Keratinocyte (primary cell): ENCODE data around the gene TP63. TPM values are rescaled to one million over a fixed set of nuclear protein-coding genes. Genes with fewer than 3 reads are reported as not detected.

ENCODE experiments used
- DNase-seq: peaks from one replicate; pipeline ENCODE4 v3.0.0-alpha.2; 2011; ENCODE audit warnings: low read depth, missing footprints, low spot score
- FAIRE-seq: peaks from 2 replicates; lab custom pipeline; 2011; peaks lifted over from hg19 to GRCh38; lab: Jason Lieb, UNC
- H2AFZ ChIP-seq: 2 replicates; pipeline ENCODE4 v1.6.0; 2012; ENCODE audit warnings: low read length, control low read depth, inconsistent platforms; ENCODE audit not compliant: control insufficient read depth
- H3K27ac ChIP-seq: 2 replicates; pipeline ENCODE4 v1.5.1; 2011; ENCODE audit warnings: low read length; ENCODE audit not compliant: control insufficient read depth, insufficient read depth
- H3K27me3 ChIP-seq: 3 replicates; pipeline ENCODE4 v1.6.0; 2011; ENCODE audit warnings: low read length; ENCODE audit not compliant: control insufficient read depth, insufficient read depth; ENCODE audit errors: extremely low read depth
- H3K36me3 ChIP-seq, 2 experiments: 2 replicates in 1 of 2; 3 replicates in 1 of 2; pipeline ENCODE4 v1.5.1; 2011; ENCODE audit warnings: low read length in 2 of 2, mild to moderate bottlenecking in 1 of 2; ENCODE audit not compliant: control insufficient read depth in 2 of 2, insufficient read depth in 2 of 2; ENCODE audit errors: extremely low read depth in 1 of 2
- H3K4me1 ChIP-seq: 3 replicates; pipeline ENCODE4 v1.5.1; 2011; ENCODE audit warnings: low read length; ENCODE audit not compliant: control insufficient read depth, insufficient read depth; ENCODE audit errors: extremely low read depth
- H3K4me2 ChIP-seq: 3 replicates; pipeline ENCODE4 v1.6.0; 2011; ENCODE audit warnings: low read depth, low read length; ENCODE audit not compliant: control insufficient read depth, insufficient read depth; ENCODE audit errors: extremely low read depth
- H3K4me3 ChIP-seq, 3 experiments: fragments of 200-600 bp in 1 of 3; sonication (generic) in 1 of 3; 2 replicates in 2 of 3; 3 replicates in 1 of 3; pipeline ENCODE4 v1.5.1; 2011 to 2016; ENCODE audit warnings: low read length in 3 of 3, mild to moderate bottlenecking in 3 of 3, control low read depth in 2 of 3, inconsistent platforms in 1 of 3, low read depth in 1 of 3, mixed read lengths in 1 of 3, mixed run types in 1 of 3, moderate library complexity in 1 of 3; ENCODE audit not compliant: control insufficient read depth in 2 of 3, insufficient read depth in 2 of 3; ENCODE audit errors: extremely low read depth in 1 of 3
- H3K79me2 ChIP-seq: 2 replicates; pipeline ENCODE4 v1.6.0; 2012; ENCODE audit warnings: low read length; ENCODE audit not compliant: control insufficient read depth, insufficient read depth
- H3K9ac ChIP-seq: 3 replicates; pipeline ENCODE4 v1.6.0; 2011; ENCODE audit warnings: low read length; ENCODE audit not compliant: control insufficient read depth, insufficient read depth; ENCODE audit errors: extremely low read depth
- H3K9me1 ChIP-seq: 3 replicates; pipeline ENCODE4 v1.6.0; 2011; ENCODE audit warnings: low read length; ENCODE audit not compliant: control insufficient read depth, insufficient read depth; ENCODE audit errors: extremely low read depth
- H3K9me3 ChIP-seq: 2 replicates; pipeline ENCODE4 v1.5.1; 2012; ENCODE audit warnings: low read depth, low read length; ENCODE audit not compliant: control insufficient read depth
- H4K20me1 ChIP-seq: 3 replicates; pipeline ENCODE4 v1.6.0; 2011; ENCODE audit warnings: low read length; ENCODE audit not compliant: control insufficient read depth, insufficient read depth; ENCODE audit errors: extremely low read depth
- CTCF ChIP-seq, 3 experiments: IDR thresholded peaks in 1 of 3; conservative IDR thresholded peaks in 1 of 3; optimal IDR thresholded peaks in 1 of 3; 2 replicates in 2 of 3; 3 replicates in 1 of 3; pipeline versions ENCODE3 to v1.5.1; 2011; ENCODE audit warnings: low read length in 3 of 3, mild to moderate bottlenecking in 3 of 3, moderate library complexity in 2 of 3, control low read depth in 1 of 3, inconsistent platforms in 1 of 3; ENCODE audit not compliant: insufficient read depth in 2 of 3; ENCODE audit errors: extremely low read depth in 1 of 3
- EZH2 ChIP-seq: IDR thresholded peaks from one replicate; pipeline ENCODE4 v1.6.1; 2012; ENCODE audit warnings: inconsistent platforms, mild to moderate bottlenecking, low read length, moderate library complexity
- dilution Hi-C: fragments of 300-500 bp; cut with MboI; formaldehyde crosslinking; loops from one replicate; pipeline ENCODE4 v1.7.0; 2020; ENCODE audit warnings: low sequenced_read_pairs; ENCODE audit not compliant: extremely low pct_ligation_motif_present
- polyA plus RNA-seq, 5 experiments: library from polyadenylated mRNA; depleted of rRNA in 3 of 5; stranded (reverse) in 3 of 5; stranded (forward) in 1 of 5; unstranded in 1 of 5; fragments of >200 nt; gene quantifications; 1 replicate in 1 of 5; 2 replicates in 3 of 5; 3 replicates in 1 of 5; pipeline versions ENCODE4 v1.2.1 to v1.2.3, GENCODE V29; 2011 to 2012; ENCODE audit warnings: missing spikeins in 2 of 5, low read depth in 1 of 5, low replicate concordance in 1 of 5

Gene TP63
- polyA plus RNA-seq, 1 donor (not counting 4 experiments of a cell fraction or from before 2014, with no cell fraction given) = 214 TPM

GRCh38 chr3:189809583-189809982 is 178.4 kb downstream of the TP63 start:
- no peak overlapping the region for H3K9ac ChIP-seq
- dilution Hi-C loops = no loop called here
- FAIRE-seq = no peak
- H3K27ac ChIP-seq = no peak overlapping the region
- H3K4me2 ChIP-seq = no peak overlapping the region
- DNase-seq = no peak
- H3K4me1 ChIP-seq = peaks cover 41% of the 10 kb centered on the region
- no peaks in the 10 kb centered on the region for H3K9me3 ChIP-seq
- no peak for TF ChIP-seq CTCF (optimal IDR thresholded peaks at IDR 0.05 in 1 of 3, IDR thresholded peaks at IDR 0.05 in 1 of 3, conservative IDR thresholded peaks at IDR 0.05 in 1 of 3; ENCODE audit: extremely low read depth in 1 of 3, insufficient read depth in 2 of 3, low read length in 3 of 3)
- peaks cover 3% of the 10 kb centered on the region for H4K20me1 ChIP-seq
- peaks cover 27 to 58% of the 10 kb centered on the region in 2 experiments for H3K36me3 ChIP-seq
- peaks cover 82% of the 10 kb centered on the region for H3K79me2 ChIP-seq
- H3K4me3 ChIP-seq = no peak overlapping the region
- no peak overlapping the region for H2AFZ ChIP-seq
- H3K9me1 ChIP-seq = no peaks in the 10 kb centered on the region
- no peaks in the 10 kb centered on the region for H3K27me3 ChIP-seq

- no peak for TF ChIP-seq EZH2
- no peak for TF ChIP-seq CTCF (optimal IDR thresholded peaks at IDR 0.05 in 1 of 3, IDR thresholded peaks at IDR 0.05 in 1 of 3, conservative IDR thresholded peaks at IDR 0.05 in 1 of 3; ENCODE audit: extremely low read depth in 1 of 3, insufficient read depth in 2 of 3, low read length in 3 of 3)
- Histone ChIP-seq H4K20me1 (no peaks in the 10 kb centered on the region), H3K79me2 (peaks cover 69% of the 10 kb centered on the region), H3K4me2 (no peak overlapping the region), H3K4me1 (peaks cover 24% of the 10 kb centered on the region), H3K9ac (no peak overlapping the region), H2AFZ (no peak overlapping the region), H3K27me3 (no peaks in the 10 kb centered on the region), H3K4me3 (no peak overlapping the region), H3K9me3 (no peaks in the 10 kb centered on the region), H3K36me3 (peaks cover 22 to 36% of the 10 kb centered on the region in 2 experiments), H3K27ac (peak overlapping the region; percentile 39), H3K9me1 (no peaks in the 10 kb centered on the region)
- FAIRE-seq (peak; percentile 9), DNase-seq (no peak)
- dilution Hi-C loops = no loop called here
These were observed 181.7 kb downstream of the TP63 start for GRCh38 chr3:189812806-189813465.
